ENCODE measurements around the gene SKOR1.

DNA sequence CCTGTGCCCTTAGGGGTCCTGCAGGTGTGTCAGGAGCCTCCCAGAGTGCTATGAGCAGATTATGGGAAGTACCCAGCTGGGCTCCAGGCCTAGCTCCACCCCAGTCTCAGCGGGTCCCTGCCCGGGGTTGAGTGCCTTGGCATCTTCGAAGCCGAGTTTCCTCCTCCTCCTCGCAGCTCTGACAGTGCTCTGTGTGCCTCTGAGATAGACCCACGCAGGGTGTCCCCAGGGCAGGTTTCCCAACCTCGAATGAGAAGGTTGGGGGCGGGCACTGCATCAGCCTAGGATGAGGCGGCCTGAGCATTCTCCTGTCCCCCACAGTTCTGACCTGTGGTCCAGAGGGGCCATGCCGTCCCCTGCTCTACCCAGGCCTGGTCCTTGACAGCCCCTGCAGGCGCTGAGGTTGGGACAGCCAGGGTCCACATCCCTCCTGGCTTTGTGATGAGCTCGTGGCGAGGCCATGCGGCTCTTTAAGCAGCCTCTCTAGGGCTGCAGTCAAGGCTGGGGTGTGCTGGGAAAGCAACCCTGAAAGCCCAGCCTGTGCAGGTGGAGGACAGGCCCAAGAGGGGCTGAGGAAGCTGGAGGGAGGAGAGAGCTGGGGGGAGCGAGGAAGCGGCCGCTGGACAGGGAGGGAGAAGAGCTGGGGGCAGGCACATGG, 20.2 kb upstream of the SKOR1 start:
- TF ChIP-seq, protein P1, sequence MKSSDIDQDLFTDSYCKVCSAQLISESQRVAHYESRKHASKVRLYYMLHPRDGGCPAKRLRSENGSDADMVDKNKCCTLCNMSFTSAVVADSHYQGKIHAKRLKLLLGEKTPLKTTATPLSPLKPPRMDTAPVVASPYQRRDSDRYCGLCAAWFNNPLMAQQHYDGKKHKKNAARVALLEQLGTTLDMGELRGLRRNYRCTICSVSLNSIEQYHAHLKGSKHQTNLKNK (CRISPR knock-in tag; IDR thresholded peaks at IDR 0.05), result no peak
- TF ChIP-seq, protein P2, sequence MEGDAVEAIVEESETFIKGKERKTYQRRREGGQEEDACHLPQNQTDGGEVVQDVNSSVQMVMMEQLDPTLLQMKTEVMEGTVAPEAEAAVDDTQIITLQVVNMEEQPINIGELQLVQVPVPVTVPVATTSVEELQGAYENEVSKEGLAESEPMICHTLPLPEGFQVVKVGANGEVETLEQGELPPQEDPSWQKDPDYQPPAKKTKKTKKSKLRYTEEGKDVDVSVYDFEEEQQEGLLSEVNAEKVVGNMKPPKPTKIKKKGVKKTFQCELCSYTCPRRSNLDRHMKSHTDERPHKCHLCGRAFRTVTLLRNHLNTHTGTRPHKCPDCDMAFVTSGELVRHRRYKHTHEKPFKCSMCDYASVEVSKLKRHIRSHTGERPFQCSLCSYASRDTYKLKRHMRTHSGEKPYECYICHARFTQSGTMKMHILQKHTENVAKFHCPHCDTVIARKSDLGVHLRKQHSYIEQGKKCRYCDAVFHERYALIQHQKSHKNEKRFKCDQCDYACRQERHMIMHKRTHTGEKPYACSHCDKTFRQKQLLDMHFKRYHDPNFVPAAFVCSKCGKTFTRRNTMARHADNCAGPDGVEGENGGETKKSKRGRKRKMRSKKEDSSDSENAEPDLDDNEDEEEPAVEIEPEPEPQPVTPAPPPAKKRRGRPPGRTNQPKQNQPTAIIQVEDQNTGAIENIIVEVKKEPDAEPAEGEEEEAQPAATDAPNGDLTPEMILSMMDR (IDR thresholded peaks at IDR 0.05), result no peak
- no peak for TF ChIP-seq MAX (CRISPR knock-in tag; IDR thresholded peaks at IDR 0.05)

Data from WTC11 (cell line).